ENCODE data around the gene COL6A1.

Gene COL6A1

DNA sequence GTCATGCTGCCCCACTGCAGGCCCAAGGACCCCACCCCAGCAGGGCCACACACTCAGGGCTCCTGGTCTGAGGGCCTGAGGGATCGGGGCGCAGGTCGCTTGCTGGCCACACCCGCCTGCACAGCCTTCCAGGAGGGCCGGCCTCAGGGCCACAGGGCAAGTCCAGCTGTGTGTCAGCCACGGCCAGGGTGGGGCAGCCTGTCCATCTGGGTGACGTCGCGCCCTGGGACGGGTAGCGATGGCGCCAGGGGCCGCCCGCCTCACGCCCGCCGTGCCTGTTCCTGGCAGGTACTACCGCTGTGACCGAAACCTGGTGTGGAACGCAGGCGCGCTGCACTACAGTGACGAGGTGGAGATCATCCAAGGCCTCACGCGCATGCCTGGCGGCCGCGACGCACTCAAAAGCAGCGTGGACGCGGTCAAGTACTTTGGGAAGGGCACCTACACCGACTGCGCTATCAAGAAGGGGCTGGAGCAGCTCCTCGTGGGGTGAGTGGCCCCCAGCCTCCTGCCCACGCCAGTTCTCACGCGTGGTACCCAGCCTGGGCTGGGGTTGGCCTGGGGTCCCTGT lies 2.5 kb downstream of the COL6A1 start:
- no peak for DNase-seq

DNA sequence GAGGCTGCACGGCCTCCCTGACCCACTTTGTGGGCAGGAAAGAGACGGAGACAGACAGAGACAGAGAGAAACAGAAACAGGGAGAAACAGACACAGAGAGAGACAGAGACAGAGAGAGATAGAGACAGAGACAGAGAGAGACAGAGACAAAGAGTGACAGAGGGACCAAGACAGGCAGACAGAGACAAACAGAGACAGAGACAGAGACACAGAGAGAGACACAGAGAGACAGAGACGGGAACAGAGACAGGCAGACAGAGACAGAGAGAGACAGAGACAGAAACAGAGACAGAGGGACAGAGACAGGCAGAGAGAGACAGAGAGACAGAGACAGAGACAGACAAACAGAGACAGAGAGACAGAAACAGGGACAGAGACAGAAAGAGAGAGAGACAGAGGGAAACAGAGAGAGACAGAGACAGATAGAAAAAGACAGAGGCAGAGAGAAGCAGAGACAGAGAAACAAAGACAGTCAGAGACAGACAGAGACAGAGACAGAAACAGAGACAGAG lies 3.1 kb downstream of the COL6A1 start:
- no peak for DNase-seq

DNA sequence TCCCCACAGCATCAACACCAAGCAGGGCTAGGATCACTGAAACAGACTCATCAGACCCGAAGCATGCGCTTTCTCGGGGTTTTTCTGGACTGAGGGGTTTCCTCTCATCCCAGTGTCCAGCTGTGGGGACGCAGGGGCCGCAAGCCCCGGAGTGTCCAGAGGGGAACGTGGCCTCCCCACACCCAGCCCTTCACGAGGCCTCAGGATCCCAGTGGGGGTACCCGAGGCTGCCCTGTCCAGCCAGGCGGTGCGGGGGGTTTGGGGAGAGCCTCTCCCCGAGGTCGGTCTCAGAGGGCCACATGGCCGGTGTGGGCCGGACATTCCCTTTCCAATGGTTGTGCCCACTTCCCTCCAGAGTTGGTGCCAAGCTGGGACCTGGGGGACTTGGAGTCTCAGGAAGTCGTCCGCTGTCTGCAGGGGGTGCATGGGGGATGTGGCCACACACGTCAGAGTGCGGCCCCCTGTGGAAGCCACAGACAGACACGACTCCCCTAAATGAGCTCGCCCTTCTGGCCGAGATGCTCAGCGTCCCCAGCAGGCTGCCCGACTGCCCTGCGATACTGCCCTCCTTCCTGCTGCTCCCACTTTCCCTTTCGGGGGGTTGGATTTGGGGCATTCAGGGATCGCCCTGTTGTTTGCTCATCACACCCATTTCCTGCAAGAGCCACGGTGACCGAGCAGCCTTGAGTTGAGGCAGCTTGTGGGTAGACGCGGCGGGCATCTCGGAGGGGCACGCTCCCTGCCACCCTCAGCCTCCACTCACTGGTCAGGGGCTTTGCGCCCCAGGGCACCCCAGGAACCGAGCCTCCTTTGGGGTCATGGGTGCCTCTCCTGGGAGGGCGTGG lies 4.1 kb downstream of the COL6A1 start:
- no peak for DNase-seq

DNA sequence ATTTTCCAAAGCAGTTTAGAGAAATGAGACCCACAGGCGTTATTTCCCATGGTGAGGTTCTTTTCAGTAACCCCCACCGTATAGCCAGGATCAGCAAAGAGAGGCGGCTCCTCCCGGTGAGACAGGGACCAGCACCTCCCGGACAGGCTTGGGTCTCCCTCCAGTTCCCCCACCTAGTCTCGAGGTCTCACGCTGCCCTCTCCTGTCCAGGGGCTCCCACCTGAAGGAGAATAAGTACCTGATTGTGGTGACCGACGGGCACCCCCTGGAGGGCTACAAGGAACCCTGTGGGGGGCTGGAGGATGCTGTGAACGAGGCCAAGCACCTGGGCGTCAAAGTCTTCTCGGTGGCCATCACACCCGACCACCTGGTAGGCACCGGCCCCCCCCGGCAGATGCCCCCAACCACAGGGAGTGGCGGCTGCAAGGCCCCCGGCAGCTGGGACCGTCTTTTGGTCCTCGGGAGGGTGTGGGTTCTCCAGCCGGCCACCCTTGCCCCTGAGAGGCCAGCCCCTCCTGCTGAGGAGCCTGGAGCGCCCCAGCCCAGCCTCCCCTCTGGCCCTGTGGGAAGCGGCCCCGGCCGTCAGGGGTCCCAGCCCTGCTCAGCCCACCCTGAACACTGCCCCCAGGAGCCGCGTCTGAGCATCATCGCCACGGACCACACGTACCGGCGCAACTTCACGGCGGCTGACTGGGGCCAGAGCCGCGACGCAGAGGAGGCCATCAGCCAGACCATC lies 4.9 kb downstream of the COL6A1 start:
- DNase-seq = no peak

DNA sequence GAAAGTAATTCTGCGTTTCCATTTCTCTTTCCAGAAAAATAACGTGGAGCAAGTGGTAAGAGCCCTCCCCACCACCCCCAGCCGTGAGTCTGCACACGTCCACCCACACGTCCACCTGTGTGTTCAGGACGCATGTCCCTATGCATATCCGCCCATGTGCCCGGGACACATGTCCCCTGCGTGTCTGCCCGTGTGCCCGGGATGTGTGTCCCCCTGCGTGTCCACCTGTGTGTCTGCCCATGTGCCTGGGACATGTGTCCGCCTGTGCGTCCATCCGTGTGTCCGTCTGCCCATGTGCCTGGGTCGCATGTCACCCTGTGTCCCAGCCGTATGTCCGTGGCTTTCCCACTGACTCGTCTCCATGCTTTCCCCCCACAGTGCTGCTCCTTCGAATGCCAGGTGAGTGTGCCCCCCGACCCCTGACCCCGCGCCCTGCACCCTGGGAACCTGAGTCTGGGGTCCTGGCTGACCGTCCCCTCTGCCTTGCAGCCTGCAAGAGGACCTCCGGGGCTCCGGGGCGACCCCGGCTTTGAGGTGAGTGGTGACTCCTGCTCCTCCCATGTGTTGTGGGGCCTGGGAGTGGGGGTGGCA lies 5.6 kb downstream of the COL6A1 start:
- DNase-seq = no peak

DNA sequence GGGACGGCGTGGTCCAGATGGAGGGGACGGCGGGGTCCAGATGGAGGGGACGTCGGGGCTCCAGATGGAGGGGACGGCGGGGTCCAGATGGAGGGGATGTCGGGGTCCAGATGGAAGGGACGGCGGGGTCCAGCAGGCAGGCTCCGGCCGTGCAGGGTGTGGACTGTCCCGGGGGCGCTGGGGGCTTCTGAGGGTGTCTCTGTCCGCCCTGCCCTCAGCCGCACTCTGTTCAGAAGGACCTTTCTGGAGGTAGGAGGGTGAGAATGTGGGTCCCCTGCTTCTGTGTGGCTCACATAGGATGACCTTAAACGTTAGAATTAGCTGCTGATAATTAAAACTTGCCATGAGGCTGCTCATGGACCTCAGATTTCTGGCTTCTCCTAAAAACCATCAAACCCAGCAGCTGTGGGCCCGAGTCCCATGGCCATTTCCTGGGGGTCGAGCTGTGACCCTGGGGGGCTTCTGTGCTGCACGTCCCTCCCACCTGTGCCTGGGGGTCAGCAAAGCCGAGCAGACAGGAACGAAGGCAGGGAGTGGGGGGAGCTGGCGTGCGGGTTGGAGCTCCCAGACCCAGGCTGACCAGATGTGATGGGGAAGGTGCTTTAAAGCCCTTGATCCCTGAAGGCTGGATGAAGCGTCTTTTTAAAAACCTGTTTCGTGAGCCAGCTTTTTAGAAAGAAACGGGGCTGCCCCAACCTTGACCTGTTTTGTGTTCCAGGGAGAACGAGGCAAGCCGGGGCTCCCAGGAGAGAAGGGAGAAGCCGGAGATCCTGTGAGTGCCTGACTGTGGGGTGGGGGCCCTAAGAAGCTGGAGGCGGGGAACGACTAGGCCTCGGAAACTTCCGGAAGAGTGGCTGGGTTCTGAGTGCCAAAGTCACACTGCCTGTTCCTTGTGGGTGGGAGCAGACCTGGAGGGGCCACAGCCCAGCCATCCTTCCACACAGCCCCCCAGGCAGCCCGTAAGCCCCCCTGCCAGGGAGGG lies 7.1 kb downstream of the COL6A1 start:
- no peak for DNase-seq

DNA sequence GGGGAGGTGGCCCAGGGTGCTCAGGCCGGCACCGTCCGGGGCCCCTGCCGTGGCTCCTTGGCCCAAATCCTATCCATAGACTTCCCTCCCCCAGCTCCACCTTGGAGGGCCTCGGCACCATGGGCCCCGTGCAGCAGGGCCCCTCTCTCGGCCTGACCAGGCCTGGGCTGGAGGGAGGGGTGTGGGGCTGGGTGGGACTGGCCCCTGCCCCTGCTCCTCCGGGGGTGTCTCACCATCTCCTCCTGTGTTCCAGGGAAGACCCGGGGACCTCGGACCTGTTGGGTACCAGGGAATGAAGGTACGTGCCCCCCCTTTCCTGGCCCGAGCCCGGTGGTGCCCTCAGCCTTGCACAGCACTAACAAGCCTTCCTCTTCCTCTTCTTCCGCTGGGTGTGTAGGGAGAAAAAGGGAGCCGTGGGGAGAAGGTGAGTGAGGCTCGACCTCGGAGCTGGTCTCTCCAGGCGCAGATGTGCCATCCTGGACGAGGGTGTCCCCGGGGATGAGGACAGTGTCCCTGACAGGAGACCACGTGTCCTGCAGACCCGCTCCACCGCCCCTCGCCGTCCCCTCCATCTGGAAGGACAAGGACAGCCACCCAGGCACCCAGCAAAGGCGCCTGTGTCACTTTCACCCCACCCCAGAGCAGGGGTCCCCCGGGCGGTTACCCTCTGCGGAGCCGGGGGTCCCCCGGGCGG lies 7.9 kb downstream of the COL6A1 start:
- no peak for DNase-seq

DNA sequence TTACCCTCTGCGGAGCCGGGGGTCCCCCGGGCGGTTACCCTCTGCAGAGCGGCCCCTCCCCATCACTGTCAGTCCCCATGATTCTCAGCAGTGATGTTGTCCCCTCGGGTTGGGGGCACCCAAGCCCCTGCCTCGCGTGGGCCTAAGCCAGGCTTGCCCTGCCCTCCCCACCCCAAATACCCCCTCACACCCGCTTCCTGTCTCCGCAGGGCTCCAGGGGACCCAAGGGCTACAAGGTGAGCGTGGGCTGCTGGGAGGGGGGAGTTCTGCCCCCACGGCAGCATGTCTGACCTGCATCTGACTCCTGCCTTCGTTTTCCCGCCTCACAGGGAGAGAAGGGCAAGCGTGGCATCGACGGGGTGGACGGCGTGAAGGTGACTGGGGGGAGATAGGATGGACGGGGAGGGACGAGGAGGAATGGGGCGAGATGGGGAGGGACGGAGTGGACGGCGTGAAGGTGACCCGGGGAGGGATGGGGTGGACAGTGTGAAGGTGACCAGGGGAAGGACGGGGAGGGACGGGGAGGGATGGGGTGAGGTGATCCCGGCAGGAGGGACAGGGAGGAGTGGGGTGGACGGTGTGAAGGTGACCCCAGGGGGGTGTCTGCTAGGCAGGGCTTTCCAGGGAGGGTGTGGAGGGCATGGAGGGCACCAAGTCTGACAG lies 8.6 kb downstream of the COL6A1 start:
- no peak for DNase-seq

DNA sequence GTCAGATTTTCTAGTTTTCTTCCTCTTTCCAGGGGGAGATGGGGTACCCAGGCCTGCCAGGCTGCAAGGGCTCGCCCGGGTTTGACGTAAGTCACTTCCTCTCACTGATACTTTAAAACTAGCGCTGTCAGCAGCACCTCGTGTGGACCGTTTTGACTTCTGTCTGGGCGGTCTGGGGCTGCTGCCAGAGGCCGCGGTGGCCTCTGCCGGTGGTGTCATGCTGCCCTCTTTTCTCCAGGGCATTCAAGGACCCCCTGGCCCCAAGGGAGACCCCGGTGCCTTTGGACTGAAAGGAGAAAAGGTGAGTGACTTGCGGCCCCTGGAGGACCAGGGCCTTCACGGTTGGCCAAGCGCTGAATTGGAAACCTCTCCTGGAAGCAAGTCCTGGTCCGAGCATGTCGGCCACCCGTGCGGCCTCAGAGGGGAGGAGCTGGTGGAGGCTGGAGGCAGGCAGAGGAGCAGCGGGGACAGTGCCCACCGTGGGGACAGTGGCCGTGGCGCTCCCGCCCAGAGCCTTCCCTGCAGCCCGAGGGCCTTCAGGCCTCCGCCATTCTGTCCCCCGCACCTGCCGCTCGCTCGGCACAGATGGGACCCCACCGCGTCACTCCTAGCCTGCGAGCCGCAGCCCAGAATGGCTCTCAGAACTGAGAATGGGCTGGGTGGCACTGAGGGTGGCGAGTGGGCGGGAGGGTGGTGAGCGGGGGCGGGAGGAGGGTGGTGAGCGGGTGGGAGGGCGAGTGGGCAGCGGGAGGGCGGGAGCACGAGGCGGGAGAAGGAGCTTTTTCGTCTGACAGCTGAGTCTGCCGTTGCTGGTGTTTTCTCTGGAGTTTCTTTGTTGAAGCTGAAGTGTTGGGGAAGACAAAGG lies 9.4 kb downstream of the COL6A1 start:
- DNase-seq = no peak

DNA sequence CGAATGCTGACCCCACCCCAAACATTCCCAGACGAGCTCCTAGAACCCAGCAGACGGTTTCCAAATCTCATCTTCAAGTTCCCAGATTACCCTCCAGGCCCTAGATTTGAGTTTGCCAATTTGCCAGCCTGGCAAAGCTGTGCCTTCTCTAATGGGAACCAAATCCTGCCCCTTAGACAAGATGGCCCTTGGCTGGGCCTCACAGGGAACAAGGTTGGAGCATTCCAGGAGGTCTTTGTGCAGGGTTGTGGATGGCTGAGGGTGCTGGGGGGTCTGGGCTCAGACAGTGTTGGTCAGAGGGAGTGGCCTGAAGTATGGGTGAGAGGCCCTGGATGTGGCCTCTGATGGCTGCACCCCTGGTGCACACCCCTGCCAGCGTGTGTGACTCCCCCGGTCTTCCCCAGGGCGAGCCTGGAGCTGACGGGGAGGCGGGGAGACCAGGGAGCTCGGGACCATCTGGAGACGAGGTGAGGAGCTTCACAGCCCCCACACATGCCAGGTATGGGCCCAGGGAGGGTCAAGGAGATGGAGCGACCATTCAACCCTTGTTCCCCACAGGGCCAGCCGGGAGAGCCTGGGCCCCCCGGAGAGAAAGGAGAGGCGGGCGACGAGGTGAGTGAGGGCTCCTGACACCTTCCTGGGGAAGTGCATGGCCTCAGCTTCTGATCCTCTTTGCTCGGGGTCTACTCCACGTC lies 10.2 kb downstream of the COL6A1 start:
- no peak for DNase-seq

DNA sequence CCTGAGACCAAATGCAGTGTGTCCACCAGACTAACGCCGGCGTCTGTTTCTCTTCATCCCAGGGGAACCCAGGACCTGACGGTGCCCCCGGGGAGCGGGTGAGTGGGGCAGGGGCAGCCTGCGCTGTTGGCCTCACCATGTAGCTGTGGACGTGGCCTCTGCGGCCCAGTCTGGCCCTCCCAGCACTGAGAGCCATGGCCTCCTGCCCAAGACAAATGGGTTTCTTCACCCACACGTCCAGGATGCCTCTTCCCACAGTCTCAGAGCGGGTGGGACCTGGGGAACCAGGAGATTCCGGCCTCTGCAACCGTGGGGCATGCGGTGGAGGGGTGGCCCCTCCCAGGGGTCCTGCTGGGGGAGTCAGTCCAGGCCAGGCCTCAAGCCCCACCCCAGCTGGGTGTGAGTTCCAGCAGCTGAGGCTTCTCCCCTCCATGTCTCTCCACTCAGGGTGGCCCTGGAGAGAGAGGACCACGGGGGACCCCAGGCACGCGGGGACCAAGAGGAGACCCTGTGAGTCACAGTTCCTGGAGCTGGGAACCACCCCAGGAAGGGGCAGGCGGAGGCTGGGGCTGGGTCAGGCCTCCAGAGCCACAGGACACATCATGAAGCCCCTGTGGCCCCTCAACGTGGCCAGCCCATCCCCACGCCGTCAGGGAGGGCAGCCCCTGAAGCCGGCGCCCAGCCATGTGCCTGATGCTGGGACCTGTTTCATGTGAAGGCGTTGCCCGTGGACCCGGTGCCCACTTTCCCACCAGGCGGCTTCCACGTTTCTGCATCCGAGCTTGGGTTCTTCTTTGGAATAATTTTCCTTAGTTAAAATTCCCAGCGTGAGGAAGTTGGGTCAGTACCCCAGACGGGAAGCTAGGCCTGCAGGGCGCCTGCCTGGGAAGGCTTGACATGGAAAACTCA lies 11.0 kb downstream of the COL6A1 start:
- no peak for DNase-seq

DNA sequence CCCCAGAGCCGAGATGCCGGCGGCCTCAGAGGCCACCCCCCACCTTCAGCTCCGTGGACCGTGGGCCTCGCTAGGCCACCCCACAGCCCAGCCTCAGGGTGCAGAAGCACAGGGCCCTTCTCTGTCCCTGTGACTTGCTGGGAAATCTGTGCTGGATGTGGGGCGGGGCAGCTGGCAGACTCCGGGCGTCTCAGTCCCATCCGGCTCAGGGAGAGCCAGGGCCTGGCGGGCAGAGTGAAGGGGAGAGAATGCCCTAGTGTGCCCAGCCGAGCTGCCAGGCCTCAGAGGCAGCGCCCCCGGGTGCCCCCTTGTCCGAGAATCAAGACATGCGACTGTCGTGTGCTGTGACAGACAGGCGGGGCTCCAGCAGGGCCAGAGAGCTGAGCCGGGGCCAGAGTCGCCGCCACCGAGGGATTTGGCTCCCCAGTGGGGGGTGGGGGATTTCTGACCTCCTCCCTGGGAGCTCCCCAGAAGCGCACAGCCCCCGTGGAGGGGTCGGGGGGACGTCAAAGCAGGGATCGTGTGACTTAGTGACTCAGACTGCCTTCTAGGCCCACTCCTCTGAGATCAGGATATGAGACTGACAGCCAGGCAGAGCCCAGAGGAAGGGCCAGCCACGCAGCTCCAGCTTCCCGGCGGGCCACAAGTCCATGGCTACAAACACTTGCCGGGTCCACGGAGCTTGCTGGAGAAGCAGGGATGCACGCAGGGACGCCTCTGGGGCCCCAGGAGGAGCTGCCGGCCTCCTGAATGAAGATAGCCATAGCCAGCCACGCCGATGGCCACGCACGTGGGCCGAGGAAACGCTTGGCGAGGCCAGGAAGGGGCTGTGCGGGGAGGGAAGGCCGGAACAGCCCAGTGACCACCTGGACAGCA lies 11.9 kb downstream of the COL6A1 start:
- DNase-seq = no peak

DNA sequence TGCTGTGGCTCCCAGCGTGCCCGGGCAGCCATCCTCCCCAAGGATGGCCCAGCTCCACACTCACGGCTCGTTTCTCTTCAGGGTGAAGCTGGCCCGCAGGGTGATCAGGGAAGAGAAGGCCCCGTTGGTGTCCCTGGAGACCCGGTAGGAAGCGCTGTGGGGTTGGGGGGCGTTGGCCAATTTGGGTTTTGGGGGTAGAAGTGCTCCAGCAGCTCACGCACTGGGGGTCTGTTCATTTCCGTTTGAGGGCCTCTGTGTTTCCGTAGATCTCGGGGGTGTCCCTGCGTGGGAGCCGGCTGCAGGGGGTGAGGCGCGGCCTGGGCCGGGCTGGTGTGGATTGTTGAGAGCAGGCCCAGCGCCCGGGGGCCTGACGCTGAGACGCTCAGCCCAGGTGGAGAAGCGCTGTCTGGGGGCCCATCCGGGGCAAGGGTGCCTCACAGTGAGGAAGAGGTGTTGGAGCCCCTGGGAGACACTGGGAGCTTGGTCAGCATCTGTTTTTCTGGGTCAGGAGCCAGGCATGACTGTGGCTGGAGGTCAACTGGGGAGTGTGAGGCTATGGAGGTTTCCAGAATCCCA lies 12.6 kb downstream of the COL6A1 start:
- DNase-seq = no peak

DNA sequence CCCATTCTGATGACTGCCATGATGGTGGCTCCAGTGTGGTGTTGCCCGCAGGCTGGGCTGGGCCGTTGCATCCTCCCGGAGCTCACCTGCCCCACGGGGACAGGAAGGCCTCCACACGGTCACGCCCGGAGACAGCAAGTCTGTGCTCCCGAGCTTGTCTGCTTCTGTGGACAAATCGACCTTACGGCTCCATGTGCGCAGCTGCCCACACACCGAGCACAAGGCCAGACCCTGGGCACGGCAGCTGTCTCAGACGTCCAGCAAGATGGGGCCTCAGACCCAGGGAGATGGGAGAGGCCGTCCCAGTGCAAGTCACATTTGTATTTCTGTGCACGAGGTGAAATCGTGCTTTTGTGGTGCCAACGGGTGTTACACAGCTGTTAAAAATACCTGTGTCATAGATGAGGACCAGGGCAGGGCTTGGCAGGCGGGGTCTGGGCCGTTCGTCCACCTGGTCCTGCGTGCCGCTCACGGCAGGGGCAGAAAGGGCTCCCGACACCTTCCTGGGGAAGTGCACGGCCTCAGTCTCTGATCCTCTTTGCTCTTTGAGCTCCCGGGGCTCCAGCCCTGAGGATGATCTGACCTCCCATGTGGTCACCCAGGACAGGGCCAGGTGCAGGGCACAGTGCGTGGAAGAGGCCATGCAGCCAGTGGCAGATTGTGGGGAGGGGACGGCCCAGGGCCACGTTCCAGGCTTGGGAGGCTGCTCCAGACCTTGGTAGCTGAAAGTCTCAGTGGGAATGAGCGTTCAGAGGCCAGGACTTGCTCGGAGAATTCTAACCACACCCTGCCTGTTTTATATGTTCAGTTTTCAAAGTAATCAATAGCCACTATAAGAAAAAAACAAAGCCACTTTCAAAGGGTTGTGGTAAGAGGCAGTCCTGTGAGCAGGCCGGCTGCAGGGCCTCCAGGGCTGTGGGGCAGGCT lies 13.5 kb downstream of the COL6A1 start:
- no peak for DNase-seq

DNA sequence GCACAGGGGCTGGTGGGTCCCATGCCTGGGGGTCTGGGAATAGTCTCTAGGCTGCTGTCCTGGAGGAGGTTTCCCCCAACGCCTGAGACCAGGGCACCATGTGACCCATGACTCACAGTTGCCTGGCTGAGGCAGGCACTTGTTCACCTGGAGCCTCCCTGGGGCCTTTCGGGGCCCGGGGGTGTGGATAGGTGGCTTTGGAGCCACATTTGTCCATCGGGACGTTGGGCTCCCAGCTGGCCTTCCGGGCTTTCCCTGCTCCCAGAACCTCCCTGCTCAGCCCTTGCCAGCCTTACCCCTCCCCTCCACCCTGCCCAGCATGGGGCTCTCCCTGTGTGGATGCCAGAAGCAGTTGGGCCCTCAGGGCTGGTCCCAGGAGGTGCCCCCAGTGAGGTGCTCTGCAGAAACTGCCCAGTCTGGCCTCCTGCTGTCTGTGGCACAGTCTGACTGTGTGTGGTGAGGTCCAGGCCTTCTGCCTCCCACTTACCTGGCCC lies 14.2 kb downstream of the COL6A1 start:
- DNase-seq = no peak

Measured in activated CD4-positive, alpha-beta T cell treated with anti-CD3 and anti-CD28 coated beads, Interleukin-2, Interleukin-6, amounts not matched to agents 100 ng/mL and 50 ng/mL, durations not matched to agents 16 hours and 8 hours (primary cell).